GM12874 (cell line): ENCODE results near the gene IQCF5.

Source experiments
- TF ChIP-seq, protein P1 (sequence below): IDR thresholded peaks from 2 replicates; pipeline ENCODE4 v1.5.1; 2011; ENCODE audit warnings: low read depth, mild to moderate bottlenecking, control low read depth, low read length, moderate library complexity; ENCODE audit not compliant: insufficient read depth

Gene IQCF5

DNA sequence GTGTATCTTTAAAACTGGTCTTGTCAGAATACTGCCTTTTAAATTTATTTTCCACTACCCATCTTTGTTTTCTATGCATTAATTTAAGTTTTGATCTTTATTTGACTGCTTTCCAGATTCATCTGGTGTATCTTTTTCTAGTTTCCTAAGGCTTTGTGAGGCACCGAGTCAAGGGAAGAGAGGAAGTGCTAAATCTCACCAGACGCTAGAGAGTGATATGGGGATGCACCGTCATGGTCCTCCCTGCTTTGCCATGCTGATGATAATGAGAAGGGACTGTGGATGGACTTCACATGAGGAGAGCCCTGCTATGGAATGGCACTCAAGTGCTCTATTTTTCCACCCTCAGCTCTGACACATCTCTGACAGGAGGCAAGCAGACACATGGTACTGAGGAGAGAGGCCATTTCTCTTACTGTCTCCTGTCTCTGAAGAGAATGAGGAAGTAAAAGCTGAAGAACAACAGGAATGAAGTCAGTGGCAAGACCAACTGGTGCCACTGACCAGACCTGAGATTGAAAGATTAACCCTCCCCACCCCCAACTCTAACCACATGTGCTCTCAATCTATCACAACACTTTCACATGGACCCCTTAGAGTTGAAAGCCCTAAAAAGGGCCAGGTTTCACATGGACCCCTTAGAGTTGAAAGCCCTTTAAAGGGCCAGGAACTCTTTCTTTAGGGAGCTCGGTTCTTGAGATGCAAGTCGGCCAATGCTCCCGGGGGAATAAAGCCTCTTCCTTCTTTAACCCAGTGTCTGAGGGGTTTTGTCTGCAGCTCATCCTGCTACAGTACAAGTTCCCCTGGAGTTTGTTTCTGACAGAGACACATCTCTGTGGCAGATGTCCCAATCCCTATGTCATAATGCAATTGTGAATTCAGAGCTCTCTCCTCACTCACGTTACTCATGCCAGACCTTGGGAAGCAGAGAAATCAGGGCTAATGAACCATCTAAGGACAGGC, 14.4 kb downstream of the IQCF5 start, which contains the start of gene IQCF2:
Gene IQCF2 (plus strand): TSS at position 913 of the 963 bp plus-strand sequence. CDS start 52 bp downstream, outside the sequence.
- TF ChIP-seq, protein P1, sequence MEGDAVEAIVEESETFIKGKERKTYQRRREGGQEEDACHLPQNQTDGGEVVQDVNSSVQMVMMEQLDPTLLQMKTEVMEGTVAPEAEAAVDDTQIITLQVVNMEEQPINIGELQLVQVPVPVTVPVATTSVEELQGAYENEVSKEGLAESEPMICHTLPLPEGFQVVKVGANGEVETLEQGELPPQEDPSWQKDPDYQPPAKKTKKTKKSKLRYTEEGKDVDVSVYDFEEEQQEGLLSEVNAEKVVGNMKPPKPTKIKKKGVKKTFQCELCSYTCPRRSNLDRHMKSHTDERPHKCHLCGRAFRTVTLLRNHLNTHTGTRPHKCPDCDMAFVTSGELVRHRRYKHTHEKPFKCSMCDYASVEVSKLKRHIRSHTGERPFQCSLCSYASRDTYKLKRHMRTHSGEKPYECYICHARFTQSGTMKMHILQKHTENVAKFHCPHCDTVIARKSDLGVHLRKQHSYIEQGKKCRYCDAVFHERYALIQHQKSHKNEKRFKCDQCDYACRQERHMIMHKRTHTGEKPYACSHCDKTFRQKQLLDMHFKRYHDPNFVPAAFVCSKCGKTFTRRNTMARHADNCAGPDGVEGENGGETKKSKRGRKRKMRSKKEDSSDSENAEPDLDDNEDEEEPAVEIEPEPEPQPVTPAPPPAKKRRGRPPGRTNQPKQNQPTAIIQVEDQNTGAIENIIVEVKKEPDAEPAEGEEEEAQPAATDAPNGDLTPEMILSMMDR, result no peak

DNA sequence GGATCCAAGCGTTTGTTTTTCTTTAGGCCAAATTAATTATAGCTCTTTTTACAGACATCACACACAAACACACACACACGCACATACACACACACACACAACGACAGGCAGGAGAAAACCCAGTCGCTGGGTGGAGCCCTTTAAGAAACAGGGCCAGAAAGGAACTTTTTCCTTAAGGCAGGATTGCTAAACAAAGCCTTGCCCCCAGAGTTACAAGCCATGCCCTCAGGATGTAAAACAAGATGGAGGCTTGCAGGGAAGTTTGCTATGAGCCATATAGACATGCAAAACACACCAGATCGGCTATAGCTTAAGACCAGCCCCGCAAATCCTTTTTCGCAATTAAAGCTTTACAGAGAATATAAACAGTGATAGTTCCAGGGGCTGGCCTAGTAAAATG, 30.3 kb downstream of the IQCF5 start:
- TF ChIP-seq, protein P1, result no peak

DNA sequence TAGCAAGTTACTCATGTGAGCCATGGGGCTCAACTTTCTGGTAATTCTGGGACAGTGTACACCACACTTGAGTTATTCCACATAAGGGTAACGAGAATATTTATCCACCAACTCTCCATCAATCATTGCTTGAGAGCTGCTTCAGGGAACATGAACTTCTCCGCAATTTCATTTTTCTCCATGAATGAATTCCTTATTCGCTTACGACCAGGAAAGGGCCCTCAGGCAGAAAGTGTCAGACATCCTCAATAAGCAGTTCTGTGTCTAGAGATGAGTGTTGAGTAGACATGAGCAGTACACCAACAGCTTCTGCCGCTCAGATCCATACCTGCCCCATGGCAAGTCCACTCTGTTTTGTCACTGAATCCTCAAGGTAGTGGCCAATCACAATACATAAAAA, 38.8 kb downstream of the IQCF5 start:
- TF ChIP-seq, protein P1, result no peak

DNA sequence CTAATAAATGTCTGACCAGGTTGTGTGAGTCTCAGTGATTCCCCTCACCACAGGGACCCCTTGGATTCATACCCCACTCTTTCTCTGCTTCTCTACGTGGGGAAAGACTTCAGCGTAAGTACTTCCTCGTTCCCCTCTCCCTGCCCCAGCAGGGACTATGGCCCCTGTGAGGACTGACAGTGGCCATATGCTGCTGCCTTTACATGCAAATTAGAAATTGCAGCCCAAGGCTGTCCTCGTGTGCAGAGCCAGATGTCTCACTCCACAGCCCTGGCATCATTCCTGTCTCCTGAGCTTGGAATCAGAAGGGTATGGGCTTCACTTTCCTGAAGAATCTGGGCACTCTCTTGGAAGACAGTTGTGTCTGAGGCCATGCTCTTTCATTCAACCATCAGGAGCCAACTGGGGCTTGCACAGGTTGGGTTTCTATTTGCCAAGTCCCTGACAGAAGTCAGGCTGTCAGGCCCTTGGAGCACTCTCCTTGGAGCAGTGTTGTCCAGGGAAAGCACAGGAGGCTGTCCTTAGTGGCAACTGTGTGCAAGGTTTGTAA, 44.5 kb downstream of the IQCF5 start:
- TF ChIP-seq, protein P1, result no peak

DNA sequence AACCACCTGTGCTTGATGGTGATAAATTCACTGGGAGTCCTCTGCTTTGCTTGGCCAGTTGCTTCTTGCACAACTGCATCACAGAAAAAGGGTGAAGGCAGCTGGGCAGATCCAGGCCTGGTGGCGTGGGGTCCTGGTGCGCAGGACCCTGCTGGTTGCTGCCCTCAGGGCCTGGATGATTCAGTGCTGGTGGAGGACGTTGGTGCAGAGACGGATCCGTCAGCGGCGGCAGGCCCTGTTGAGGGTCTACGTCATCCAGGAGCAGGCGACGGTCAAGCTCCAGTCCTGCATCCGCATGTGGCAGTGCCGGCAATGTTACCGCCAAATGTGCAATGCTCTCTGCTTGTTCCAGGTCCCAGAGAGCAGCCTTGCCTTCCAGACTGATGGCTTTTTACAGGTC, 45.1 kb downstream of the IQCF5 start:
- TF ChIP-seq, protein P1, result no peak

DNA sequence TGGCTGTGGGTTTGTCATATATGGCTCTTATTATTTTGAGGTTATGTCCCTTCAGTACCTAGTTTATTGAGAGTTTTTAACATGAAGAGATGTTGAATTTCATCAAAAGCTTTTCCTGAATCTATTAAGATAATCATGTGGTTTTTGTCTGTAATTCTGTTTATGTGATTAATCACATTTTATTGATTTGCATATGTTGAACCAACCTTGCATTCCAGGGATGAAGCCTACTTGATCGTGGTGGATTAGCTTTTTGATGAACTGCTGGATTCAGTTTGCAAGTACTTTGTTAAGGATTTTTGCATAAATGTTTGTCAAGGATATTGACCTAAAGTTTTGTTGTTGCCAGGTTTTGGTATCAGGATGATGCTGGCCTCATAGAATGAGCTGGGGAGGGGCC, 47.1 kb downstream of the IQCF5 start:
- TF ChIP-seq, protein P1, result no peak
